IPS DF 4.7 (cell line): Measurements from ENCODE around the gene TTC7B.

Experiments
- DNase-seq: peaks from one replicate; pipeline ENCODE4 v3.0.0-alpha.2; 2013; ENCODE audit warnings: low spot score; ENCODE audit errors: extremely low read depth

Gene TTC7B

DNA sequence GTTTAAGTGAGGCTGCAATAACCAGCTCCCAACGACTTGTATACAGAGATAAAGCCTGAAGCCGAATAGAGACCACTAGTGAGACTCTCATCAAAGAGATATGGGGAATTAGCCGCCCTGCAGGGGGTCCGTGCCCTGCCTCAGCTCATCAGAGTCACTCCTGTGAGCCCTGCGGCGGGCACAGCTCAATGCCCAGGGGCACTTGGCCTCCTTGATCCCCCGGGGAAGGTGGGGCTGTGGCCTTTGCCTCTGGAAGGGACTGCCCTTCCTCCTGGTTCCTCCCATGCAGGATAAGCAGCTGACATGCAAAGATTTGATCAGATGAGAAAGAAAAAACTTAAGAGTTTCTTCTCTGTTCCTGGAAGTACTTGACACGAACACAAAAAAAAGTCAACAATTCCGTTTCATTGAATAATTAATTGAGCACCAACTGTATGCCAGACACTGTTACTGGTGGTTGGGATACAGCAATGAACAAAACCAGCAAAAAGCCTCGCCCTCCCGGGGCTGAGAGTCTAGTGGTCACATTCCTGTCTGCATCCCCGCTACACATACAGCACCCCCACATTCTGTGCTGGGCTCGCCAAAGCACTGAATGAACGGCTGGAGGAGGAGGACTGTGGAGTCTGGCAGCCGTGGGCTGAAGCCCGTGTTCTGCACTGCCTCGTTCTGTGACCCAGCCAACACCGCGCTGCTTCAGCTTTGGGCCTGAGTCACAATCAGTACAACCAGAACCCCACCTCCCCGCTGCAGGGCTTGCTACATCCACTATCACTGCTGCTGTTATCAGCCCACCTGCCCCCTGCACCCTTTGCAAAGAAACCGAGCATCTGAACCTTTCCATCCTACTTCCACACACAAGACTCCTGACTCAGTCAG, 10.3 kb downstream of the TTC7B start:
- no peak for DNase-seq

- DNase-seq, result no peak
Measured at GRCh38 chr14:90805084-90805391, 11.2 kb downstream of the TTC7B start.

GRCh38 chr14:90804292-90805083, 11.7 kb downstream of the TTC7B start:
- no peak for DNase-seq

DNA sequence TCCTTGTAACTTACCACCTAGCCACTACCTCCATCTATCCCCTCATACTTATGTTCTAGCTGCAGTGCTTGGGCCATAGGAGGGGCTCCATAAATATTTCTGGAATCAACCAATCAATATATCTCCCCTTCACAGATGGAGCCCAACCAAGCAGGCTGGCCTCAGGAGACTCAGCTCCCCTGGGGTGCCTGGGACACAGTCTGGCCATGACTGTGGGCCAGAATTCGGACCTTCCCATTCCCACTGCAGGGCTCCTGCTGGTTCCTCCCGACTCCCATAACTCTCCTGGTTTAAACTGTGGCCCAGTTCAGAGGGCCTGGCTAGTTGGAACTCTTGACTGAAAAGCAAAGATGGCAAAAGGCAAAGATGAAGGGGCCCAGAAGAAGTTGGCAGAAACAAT, 13.0 kb downstream of the TTC7B start:
- DNase-seq, result no peak

DNA sequence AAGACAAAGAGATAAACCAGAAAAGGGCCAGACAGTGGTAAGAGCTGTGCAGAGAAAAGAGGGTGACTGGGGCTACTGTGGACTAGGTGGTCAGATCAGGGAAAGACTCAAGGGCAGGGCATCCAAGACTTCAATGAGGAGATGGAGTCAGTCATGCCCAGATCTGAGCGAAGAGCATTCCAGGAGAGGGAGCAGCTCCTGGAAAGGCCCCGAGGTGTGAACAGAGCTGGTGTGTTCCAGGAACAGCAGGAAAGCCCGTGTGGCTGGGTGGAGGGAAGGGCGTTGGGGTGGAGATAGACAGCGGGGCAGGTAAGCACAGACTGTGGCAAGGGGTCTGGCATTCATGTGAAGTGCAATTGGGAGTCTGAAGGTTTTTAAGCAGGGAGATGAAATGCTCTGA, 16.8 kb downstream of the TTC7B start:
- no peak for DNase-seq

DNA sequence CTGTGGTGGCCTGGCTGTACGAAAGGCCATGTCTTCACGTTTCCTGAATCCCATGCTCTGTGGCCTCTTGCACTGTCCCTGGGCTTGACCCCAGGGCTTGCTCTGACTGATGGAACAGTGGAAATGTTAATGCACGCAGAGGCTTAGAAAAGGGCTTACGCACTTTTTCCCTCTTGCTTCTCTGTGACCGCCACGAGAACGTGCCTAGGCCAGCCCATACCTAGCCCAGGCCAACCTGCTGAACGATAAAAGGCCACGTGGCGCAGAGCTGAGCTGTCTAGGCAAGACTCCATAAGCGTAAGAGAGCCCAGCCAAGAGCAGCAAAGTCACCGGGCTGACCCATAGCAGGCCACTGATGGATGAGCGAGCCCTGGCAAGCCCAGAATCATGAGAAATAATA, 18.3 kb downstream of the TTC7B start:
- no peak for DNase-seq

DNA sequence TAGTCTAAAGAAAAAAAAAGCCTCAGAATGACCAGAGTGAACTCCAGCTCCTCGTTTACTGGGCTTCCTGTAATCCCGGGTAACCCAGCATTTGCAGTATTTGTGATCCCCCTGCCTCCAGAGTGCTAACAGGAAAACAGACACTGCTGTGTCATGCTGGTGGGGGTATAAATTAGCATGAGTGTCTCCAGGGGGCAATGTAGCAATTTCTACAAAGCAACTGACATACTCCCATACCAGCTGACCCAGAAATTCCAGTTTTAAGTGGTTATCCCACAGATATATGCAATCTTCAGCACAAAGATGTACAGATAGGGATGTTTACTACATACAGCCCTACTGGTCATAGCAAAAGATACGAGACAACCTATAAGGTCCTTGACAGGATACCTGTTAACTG, 18.8 kb downstream of the TTC7B start:
- no peak for DNase-seq

DNA sequence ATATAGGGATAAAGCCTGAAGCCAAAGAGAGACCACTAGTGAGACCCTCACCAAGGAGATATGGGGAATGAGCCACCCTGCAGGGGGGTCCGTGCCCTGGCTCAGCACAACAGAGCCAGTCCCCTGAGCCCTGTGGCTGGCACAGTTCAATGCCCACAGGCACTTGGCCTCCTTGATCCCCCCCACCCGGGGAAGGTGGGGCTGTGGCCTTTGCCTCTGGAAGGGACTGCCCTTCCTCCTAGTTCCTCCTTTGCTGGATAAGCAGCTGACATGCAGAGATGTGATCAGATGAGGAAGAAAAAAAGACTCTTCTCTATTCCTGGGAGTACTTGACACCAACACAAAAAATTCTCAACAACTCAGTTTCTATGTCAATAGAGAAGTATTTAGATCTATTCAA, 19.9 kb downstream of the TTC7B start:
- DNase-seq, result no peak

DNA sequence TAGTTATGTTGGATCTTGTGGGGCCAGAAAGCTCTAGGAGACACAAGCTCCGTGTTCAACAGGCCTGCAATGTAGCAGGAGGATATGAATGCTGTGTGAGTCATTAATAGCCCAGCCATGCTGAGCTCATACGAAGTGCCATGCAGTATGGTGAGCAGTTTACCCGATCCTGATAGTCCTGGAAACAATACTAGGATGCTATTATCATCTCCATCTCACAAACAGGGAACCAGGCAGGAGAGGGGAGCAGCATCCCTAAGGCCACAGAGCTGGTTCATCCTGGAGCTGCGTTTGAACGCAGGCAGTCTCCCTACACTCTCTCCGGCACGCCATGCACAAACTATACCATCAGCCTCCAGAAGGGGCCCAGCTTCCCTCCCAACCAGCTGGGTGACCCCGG, 20.5 kb downstream of the TTC7B start:
- no peak for DNase-seq

DNA sequence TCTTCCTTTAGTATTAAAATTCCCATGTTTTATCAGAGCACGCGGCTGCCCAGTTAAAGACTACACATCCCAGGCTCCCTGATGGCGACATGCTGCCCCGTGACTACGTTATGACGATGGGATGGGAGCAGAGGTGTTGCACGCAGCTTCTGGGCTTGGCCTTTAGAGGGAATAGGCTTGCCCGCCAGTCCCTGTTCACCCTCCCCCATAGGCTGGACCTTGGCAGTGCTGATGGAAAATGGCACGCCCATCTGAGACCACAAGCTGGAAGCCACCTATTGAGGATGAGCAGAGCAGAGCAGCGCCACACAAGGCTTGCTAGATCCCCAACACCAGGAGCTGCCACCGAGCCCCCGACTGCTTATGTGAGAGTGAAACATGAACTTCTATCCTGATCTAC, 24.7 kb downstream of the TTC7B start:
- no peak for DNase-seq

DNA sequence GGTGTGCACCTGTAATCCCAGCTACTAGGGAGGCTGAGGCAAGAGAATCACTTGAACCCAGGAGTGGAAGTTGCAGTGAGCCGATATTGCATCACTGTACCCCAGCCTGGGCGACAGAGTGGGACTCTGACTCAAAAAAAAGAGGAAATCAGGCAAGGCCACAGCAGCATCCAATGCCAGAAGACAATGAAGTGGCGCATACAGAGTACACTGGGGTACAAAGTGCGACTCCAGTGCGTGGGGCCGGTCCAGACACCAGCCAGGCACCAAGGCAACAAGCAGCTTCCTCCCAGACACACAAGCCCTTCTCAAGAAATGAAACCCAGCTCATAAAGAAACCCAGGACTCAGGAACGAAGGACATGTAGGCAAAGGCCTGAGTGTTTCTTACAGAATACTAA, 28.2 kb downstream of the TTC7B start:
- DNase-seq, result no peak

GRCh38 chr14:90785876-90786450, 30.3 kb downstream of the TTC7B start:
- no peak for DNase-seq

- no peak for DNase-seq
Measured at GRCh38 chr14:90785471-90785870, 30.8 kb downstream of the TTC7B start.

DNA sequence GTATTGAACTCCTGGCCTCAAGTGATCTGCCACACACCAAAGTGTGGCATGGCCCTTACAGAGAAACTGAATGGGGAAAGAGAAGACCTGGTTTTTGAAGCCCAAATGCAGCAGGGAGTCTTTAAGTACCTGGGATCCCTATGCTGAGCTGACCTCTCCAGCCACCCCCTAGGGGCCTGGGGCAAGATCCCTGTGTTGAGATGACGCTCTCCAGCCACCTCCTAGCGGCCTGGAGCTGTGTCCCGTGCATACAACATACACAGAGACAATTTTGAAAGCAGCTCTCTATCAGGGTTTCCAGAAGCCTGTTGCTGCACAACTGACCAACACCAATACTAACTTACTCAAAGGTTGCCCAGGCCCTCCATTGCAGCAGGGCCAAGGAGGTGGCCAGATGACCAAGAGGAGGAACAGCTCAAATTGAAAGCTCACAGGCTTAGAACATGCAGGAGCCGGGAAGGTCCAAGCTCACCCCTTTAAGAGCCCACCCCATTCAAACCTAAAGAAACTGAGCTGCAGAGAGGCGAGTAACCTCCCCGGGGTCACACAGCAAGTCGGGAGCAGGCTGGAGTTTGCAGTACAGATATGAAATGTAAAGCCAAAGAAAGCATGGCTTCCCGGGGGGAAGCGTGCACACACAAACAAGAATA, 31.5 kb downstream of the TTC7B start:
- DNase-seq, result no peak

DNA sequence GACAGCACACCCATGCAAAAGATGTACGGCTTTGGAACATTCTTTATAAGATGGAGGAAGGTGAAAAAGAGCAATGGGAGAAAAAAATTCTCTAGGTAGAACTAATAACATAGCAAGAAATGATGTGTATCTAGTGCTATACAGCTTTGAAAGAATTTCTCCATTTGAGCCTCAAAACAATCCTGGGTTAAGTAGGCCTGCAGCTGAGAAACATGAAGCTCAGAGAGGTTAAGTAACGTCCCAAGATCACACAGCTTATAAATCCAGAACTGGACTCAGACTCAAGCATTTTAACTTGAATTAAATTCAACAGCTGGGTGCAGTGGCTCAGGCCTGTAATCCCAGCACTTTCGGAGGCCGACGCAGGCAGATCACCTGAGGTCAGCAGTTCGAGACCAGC, 32.9 kb downstream of the TTC7B start:
- no peak for DNase-seq

GRCh38 chr14:90782892-90783291, 33.3 kb downstream of the TTC7B start:
- no peak for DNase-seq

GRCh38 chr14:90781876-90782275, 34.4 kb downstream of the TTC7B start:
- DNase-seq, result no peak

DNA sequence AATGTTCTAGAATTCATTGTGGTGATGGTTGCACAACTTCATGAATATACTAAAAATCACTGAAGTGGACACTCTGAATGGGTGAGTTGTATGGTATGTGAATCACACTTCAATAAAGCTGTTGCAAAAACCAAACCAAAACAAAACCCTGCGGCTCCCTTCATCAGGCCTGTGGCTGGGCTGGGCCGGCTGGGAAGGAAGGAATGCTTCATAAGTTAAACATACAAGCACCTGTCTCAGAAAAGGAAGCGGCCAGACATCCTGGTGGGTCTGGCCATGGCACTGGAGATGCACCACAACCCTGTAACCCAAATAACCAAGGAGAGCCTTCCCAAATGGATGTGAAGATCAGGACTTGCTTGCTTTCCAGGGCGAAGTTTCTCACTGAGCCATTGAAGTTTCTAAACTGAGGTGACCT, 34.9 kb downstream of the TTC7B start:
- DNase-seq, result no peak

DNA sequence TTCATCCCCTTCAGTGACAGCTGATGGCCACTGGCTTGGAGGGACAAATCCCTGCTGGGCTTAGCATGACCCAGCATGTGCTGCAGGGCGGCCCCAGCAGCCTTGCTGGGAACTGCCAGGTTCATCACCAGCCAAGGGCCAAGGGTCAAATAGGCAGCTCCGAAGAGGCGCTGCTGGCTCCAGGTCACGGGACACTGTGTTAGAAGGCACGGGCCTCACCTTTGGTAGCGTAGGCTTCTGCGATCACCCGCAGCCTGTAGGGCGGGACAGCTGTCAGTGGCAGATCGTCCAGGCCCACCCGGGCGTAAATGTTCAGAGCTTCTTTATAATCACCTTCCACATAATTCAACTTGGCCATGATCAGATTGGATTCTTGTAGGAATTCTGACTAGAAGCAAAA, 35.7 kb downstream of the TTC7B start:
- no peak for DNase-seq

GRCh38 chr14:90778571-90779255, 37.5 kb downstream of the TTC7B start:
- DNase-seq, result no peak

- DNase-seq, result no peak
Measured at GRCh38 chr14:90777830-90778485, 38.3 kb downstream of the TTC7B start.
